Keratinocyte (primary cell): ENCODE results near the gene PSD2. TPM values are rescaled to one million over a fixed set of nuclear protein-coding genes. Genes with fewer than 3 reads are reported as not detected.

ENCODE experiments used
- DNase-seq: peaks from one replicate; pipeline ENCODE4 v3.0.0-alpha.2; 2011; ENCODE audit warnings: low read depth, missing footprints, low spot score
- FAIRE-seq: peaks from 2 replicates; lab custom pipeline; 2011; peaks lifted over from hg19 to GRCh38; lab: Jason Lieb, UNC
- H2AFZ ChIP-seq: 2 replicates; pipeline ENCODE4 v1.6.0; 2012; ENCODE audit warnings: low read length, control low read depth, inconsistent platforms; ENCODE audit not compliant: control insufficient read depth
- H3K27ac ChIP-seq: 2 replicates; pipeline ENCODE4 v1.5.1; 2011; ENCODE audit warnings: low read length; ENCODE audit not compliant: control insufficient read depth, insufficient read depth
- H3K27me3 ChIP-seq: 3 replicates; pipeline ENCODE4 v1.6.0; 2011; ENCODE audit warnings: low read length; ENCODE audit not compliant: control insufficient read depth, insufficient read depth; ENCODE audit errors: extremely low read depth
- H3K36me3 ChIP-seq, 2 experiments: 2 replicates in 1 of 2; 3 replicates in 1 of 2; pipeline ENCODE4 v1.5.1; 2011; ENCODE audit warnings: low read length in 2 of 2, mild to moderate bottlenecking in 1 of 2; ENCODE audit not compliant: control insufficient read depth in 2 of 2, insufficient read depth in 2 of 2; ENCODE audit errors: extremely low read depth in 1 of 2
- H3K4me1 ChIP-seq: 3 replicates; pipeline ENCODE4 v1.5.1; 2011; ENCODE audit warnings: low read length; ENCODE audit not compliant: control insufficient read depth, insufficient read depth; ENCODE audit errors: extremely low read depth
- H3K4me2 ChIP-seq: 3 replicates; pipeline ENCODE4 v1.6.0; 2011; ENCODE audit warnings: low read depth, low read length; ENCODE audit not compliant: control insufficient read depth, insufficient read depth; ENCODE audit errors: extremely low read depth
- H3K4me3 ChIP-seq, 3 experiments: fragments of 200-600 bp in 1 of 3; sonication (generic) in 1 of 3; 2 replicates in 2 of 3; 3 replicates in 1 of 3; pipeline ENCODE4 v1.5.1; 2011 to 2016; ENCODE audit warnings: low read length in 3 of 3, mild to moderate bottlenecking in 3 of 3, control low read depth in 2 of 3, inconsistent platforms in 1 of 3, low read depth in 1 of 3, mixed read lengths in 1 of 3, mixed run types in 1 of 3, moderate library complexity in 1 of 3; ENCODE audit not compliant: control insufficient read depth in 2 of 3, insufficient read depth in 2 of 3; ENCODE audit errors: extremely low read depth in 1 of 3
- H3K79me2 ChIP-seq: 2 replicates; pipeline ENCODE4 v1.6.0; 2012; ENCODE audit warnings: low read length; ENCODE audit not compliant: control insufficient read depth, insufficient read depth
- H3K9ac ChIP-seq: 3 replicates; pipeline ENCODE4 v1.6.0; 2011; ENCODE audit warnings: low read length; ENCODE audit not compliant: control insufficient read depth, insufficient read depth; ENCODE audit errors: extremely low read depth
- H3K9me1 ChIP-seq: 3 replicates; pipeline ENCODE4 v1.6.0; 2011; ENCODE audit warnings: low read length; ENCODE audit not compliant: control insufficient read depth, insufficient read depth; ENCODE audit errors: extremely low read depth
- H3K9me3 ChIP-seq: 2 replicates; pipeline ENCODE4 v1.5.1; 2012; ENCODE audit warnings: low read depth, low read length; ENCODE audit not compliant: control insufficient read depth
- H4K20me1 ChIP-seq: 3 replicates; pipeline ENCODE4 v1.6.0; 2011; ENCODE audit warnings: low read length; ENCODE audit not compliant: control insufficient read depth, insufficient read depth; ENCODE audit errors: extremely low read depth
- EZH2 ChIP-seq: IDR thresholded peaks from one replicate; pipeline ENCODE4 v1.6.1; 2012; ENCODE audit warnings: inconsistent platforms, mild to moderate bottlenecking, low read length, moderate library complexity
- dilution Hi-C: fragments of 300-500 bp; cut with MboI; formaldehyde crosslinking; loops from one replicate; pipeline ENCODE4 v1.7.0; 2020; ENCODE audit warnings: low sequenced_read_pairs; ENCODE audit not compliant: extremely low pct_ligation_motif_present
- polyA plus RNA-seq, 5 experiments: library from polyadenylated mRNA; depleted of rRNA in 3 of 5; stranded (reverse) in 3 of 5; stranded (forward) in 1 of 5; unstranded in 1 of 5; fragments of >200 nt; gene quantifications; 1 replicate in 1 of 5; 2 replicates in 3 of 5; 3 replicates in 1 of 5; pipeline versions ENCODE4 v1.2.1 to v1.2.3, GENCODE V29; 2011 to 2012; ENCODE audit warnings: missing spikeins in 2 of 5, low read depth in 1 of 5, low replicate concordance in 1 of 5
- TF ChIP-seq, protein P1 (sequence below), 3 experiments: IDR thresholded peaks in 1 of 3; conservative IDR thresholded peaks in 1 of 3; optimal IDR thresholded peaks in 1 of 3; 2 replicates in 2 of 3; 3 replicates in 1 of 3; pipeline versions ENCODE3 to v1.5.1; 2011; ENCODE audit warnings: low read length in 3 of 3, mild to moderate bottlenecking in 3 of 3, moderate library complexity in 2 of 3, control low read depth in 1 of 3, inconsistent platforms in 1 of 3; ENCODE audit not compliant: insufficient read depth in 2 of 3; ENCODE audit errors: extremely low read depth in 1 of 3

Gene PSD2
- polyA plus RNA-seq, 1 donor (not counting 4 experiments of a cell fraction or from before 2014, with no cell fraction given) = not detected

DNA sequence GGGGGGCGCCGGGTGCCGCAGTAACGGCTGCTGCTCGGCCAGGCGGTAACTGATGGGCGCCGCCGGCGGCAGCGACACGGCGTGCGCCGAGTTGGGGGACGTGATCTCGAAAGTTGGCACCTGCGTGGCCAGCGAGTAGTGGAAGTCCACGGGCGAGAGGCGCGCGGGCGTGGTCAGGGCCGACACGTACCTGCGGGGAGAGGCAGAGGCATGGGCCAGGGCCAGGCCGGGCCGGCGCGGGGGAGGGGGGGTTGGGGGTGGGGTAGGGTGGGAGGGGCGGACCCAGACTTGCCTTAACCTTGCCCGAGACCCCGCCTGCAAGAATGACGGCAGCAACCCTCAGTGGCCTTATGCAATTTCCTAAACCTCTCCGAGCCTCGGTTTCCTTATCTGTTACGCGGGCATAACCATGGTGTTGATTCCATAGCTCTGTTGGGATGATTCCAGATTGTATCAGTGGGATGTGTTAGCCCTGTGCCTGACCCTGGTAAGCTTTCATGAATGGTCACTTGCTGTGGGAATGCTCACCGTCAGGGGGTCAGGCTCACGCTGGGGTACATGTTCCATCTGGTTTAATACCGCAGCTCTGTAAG lies 53.0 kb downstream of the PSD2 start:
- Histone ChIP-seq H3K9me1 (no peaks in the 10 kb centered on the region), H3K4me3 (no peak overlapping the region), H3K4me2 (no peak overlapping the region), H3K27ac (no peak overlapping the region), H3K4me1 (no peaks in the 10 kb centered on the region), H3K27me3 (no peaks in the 10 kb centered on the region), H3K9ac (no peak overlapping the region), H3K9me3 (no peaks in the 10 kb centered on the region), H3K36me3 (no peaks in the 10 kb centered on the region), H4K20me1 (no peaks in the 10 kb centered on the region), H2AFZ (no peak overlapping the region), H3K79me2 (no peaks in the 10 kb centered on the region)
- FAIRE-seq (no peak), DNase-seq (no peak)
- dilution Hi-C loops = loop anchor here (25.0 kb wide), 1 partner anchor 114 kb away; no protein-coding TSS in a partner anchor
- TF ChIP-seq, protein P1, sequence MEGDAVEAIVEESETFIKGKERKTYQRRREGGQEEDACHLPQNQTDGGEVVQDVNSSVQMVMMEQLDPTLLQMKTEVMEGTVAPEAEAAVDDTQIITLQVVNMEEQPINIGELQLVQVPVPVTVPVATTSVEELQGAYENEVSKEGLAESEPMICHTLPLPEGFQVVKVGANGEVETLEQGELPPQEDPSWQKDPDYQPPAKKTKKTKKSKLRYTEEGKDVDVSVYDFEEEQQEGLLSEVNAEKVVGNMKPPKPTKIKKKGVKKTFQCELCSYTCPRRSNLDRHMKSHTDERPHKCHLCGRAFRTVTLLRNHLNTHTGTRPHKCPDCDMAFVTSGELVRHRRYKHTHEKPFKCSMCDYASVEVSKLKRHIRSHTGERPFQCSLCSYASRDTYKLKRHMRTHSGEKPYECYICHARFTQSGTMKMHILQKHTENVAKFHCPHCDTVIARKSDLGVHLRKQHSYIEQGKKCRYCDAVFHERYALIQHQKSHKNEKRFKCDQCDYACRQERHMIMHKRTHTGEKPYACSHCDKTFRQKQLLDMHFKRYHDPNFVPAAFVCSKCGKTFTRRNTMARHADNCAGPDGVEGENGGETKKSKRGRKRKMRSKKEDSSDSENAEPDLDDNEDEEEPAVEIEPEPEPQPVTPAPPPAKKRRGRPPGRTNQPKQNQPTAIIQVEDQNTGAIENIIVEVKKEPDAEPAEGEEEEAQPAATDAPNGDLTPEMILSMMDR (optimal IDR thresholded peaks at IDR 0.05 in 1 of 3, IDR thresholded peaks at IDR 0.05 in 1 of 3, conservative IDR thresholded peaks at IDR 0.05 in 1 of 3; ENCODE audit: extremely low read depth in 1 of 3, insufficient read depth in 2 of 3, low read length in 3 of 3) = no peak
- TF ChIP-seq EZH2 = no peak

DNA sequence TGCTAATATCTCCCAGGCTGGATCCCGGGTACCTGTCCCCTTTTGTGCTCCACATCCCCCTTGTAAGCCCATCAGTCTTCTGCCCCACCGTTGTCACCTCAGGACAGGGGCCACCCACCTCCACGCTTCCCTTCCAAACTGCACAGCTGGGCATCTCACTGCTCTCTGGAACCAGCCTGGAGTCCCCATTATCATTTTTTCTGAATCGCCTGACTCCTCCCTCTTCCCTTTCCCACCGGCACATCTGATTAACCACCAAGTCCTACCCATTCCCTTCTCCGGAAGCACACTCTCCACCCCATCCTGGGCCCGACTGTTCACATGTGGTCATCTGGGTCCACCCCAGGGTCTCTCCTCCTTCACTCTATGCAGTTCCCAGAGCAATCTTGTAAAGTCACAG lies 53.9 kb downstream of the PSD2 start:
- Histone ChIP-seq H3K9ac (no peak overlapping the region), H3K4me2 (no peak overlapping the region), H3K9me3 (no peaks in the 10 kb centered on the region), H3K4me3 (no peak overlapping the region), H3K27ac (no peak overlapping the region), H3K27me3 (no peaks in the 10 kb centered on the region), H4K20me1 (no peaks in the 10 kb centered on the region), H3K36me3 (no peaks in the 10 kb centered on the region), H3K9me1 (no peaks in the 10 kb centered on the region), H3K79me2 (no peaks in the 10 kb centered on the region), H2AFZ (no peak overlapping the region), H3K4me1 (no peaks in the 10 kb centered on the region)
- no peak for DNase-seq
- no peak for FAIRE-seq
- TF ChIP-seq, protein P1 (optimal IDR thresholded peaks at IDR 0.05 in 1 of 3, IDR thresholded peaks at IDR 0.05 in 1 of 3, conservative IDR thresholded peaks at IDR 0.05 in 1 of 3; ENCODE audit: extremely low read depth in 1 of 3, insufficient read depth in 2 of 3, low read length in 3 of 3) = no peak
- TF ChIP-seq EZH2 = no peak
- dilution Hi-C loops = loop anchor here (25.0 kb wide), 1 partner anchor 113 kb away; no protein-coding TSS in a partner anchor
